GM21529 (cell line): ENCODE measurements around the gene DIP2B.
"Not testable (repeated sequence)": the region's sequence is repeated elsewhere in the genome, so short reads cannot be mapped to it uniquely, and the experiment has no call there.

Experiments
- ATAC-seq: cut with Tn5 transposase; IDR thresholded peaks from one replicate; pipeline ENCODE4 v1.9.1; 2021; ENCODE audit not compliant: unreplicated experiment

DIP2B gene

DNA sequence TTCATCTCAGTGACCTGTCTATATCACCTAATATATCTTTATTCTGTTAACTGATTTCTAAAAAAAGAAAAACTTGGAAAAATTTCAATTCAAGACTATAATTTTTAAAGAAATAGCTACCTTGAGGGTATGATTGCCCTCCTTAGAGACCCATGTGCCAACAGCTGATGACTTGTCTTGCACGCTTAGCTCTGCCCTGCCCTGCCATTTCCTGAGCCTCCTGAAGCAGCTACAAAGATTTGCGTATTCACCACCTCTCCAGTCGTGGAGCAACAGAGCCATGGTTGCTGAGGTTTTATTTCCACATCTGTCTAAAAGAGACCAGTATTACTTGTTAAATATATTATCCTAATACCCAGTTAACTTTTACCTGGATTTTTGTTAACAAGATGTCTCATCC is 167.4 kb downstream of the DIP2B start:
- no peak for ATAC-seq

DNA sequence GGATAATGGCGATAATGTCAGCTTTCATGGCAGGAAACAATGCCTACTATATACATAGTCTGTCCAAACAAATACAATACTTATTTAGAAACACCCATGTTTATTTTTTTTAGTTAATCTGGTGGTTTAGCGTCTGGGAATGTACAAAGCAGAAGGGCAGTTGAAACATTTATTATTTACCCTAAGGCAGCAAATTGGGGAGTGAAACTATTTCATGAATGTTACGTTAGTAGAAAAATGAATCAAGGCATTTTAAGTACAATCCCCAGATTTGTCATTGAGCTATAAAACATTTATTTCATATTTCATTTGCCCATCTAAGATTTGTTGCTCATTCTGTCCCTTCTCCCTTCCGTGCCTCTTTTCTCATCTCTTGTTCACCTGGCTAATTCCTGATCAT is 172.0 kb downstream of the DIP2B start:
- ATAC-seq, result no peak

DNA sequence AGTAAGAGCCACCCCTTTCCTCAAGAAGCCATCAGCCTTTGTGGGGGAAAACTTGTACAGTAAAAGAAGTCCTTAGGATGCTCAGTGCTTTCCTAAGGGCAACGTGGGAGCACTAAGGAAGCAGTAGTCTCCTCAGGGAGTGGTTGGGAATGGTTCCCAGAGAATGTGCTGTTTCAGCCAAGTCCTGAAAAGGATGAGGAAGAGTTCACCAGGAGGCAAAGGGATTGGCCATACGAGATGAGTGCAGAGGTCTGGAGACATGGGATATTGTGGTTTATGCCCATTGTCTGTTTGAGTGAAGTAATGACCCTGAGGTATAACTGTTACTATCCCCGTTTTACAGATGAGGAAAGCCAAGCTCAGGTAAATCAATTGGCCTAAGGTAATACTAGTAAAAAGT is 173.1 kb downstream of the DIP2B start:
- ATAC-seq, result no peak

DNA sequence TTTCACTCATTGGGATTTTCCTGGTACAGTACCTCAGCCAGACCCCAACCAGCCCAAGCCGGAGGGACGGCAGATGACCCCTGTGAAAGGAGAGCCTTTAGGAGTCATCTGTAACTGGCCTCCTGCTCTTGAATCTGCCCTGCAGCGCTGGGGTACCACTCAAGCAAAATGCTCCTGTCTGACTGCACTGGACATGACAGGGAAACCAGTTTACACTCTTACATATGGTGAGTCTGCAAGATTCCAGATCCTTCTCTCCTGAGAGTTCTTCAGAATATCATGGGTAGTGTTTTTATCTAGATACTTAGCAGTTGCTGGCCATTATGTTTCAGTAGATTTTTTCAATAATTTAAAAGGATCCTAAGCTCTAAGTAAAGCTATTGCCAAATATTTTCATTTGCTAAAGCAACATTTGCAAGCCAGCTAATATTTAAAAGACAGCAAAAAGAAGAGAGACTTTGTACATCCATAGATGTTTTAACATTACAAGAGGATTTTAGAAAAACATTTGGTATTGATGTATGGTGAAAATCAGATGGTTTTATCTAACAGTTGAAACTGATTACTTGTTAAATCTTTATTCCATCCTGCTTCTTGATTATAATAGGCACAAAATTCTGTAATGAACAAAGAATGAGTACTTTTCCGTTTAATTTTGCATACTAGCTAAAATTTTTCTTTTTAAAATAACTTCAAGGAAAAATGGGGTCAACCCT is 174.0 kb downstream of the DIP2B start:
- no peak for ATAC-seq

DNA sequence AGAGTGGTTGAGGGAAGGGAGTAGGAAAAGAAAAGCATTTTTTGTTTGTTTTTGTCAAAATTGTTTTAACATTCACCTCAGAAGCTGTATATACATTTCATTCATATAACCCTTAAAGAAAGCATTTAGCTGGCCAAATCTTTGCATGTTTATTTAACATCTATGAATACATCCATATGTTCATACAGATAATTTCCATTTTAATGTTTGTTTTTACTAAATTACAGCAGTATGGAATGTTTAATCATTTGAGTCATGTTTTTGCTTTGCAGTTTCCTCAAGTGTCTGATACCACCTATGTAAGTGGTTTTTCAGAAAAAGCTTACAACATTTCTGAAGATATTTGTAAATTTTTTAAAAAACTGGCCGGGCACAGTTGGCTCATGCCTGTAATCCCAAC is 174.8 kb downstream of the DIP2B start:
- ATAC-seq, result no peak

DNA sequence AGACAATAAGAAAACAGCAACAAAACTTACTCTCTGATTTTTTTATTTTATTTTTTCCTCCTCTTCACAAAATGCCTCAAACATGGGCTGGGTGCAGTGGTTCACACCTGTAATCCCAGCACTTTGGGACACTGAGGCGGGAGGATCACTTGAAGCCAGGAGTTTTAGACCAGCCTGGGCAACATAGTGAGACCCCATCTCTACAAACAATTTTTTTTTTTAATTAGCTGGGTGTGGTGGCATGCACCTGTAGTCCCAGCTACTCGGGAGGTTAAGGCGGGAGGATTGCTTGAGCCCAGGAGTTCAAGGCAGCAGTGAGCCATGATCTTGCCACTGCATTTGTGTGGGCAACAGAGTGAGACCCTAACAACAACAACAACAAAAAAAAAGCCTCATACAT is 176.3 kb downstream of the DIP2B start:
- not testable (repeated sequence) for ATAC-seq

DNA sequence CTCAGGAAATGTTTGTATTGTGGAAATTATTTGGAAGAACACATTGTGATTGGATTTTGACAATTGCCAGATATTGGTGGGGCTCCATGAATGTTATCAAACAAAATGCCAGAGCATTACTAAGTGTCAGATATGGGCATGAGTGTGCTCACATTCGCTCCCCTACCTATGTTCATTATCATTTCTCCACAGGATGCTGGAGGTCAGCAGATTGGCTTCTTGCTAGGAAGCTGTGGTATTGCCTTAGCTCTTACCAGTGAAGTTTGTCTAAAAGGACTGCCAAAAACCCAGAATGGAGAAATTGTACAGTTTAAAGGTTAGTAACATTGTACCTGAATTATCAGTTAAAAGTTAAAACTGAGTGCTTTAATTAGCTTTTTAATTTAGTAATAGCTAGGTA is 180.9 kb downstream of the DIP2B start:
- no peak for ATAC-seq

DNA sequence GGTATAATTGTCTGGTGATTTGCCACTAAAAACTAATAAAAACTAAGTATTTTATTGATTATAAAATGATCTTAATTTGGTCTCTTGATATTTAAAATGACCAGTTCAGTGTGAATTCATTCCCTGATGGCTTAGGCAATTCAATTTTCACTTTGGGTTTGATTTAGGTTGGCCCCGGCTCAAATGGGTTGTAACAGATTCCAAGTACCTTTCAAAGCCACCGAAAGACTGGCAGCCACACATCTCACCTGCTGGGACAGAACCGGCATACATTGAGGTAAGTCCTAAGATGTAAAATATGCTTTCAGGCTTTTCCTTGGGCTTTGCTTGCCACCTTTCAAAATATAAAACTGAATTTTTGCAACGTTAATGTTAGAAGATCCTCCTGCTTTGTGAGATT is 181.6 kb downstream of the DIP2B start:
- no peak for ATAC-seq

DNA sequence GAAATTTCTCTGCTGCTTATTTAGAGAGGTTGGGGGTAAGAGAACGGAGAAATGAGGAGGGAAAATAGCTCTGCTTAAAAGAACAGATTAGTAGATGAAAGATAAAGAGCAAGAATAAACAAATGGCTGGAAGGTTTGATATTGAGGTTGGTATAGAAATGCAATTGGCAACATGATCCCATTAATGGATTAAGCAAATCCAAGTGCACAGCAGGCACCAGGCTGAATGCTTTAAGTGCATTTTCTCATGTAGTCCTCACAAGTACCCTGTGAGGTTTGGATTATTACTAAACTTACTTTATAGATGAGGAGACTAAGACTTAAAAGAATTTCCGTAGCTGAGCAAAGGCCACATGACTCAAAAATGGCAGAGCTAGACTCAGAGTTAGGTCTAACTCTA is 182.2 kb downstream of the DIP2B start:
- ATAC-seq, result no peak

DNA sequence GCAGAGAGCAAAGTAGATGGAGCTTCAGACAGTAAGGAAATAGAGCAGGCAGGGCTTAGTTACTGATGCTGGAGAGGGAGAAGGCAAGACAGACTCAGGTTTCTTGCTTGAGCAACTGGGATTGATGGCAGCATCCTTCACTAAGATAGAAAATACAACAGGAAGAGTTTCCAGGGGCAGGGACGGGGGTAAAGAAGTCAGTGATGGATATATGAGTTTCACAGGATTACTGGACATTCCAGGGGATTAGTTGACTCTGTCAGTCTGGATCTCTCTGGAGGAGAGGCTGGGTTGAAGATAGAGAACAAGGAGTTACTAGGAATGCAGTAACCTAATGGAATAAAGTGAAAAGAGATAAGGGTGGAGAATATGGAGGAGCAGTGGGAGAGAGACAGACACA is 184.7 kb downstream of the DIP2B start:
- ATAC-seq, result no peak

DNA sequence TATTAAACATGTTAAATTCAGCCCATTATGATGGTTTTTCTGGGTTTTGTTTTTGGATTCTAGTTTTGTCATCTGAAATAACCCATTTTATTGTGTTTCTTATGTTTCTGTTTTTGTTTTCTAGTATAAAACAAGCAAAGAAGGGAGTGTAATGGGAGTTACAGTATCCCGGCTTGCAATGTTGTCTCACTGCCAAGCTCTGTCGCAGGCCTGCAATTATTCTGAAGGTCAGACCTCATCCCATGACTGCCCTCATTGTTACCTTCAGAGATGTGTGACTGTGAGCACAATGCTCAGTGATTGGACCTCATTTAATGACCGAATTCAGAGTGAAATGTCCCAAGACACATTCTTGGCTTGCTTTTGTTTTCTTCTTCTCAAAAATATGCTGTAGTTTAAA is 186.1 kb downstream of the DIP2B start:
- no peak for ATAC-seq

DNA sequence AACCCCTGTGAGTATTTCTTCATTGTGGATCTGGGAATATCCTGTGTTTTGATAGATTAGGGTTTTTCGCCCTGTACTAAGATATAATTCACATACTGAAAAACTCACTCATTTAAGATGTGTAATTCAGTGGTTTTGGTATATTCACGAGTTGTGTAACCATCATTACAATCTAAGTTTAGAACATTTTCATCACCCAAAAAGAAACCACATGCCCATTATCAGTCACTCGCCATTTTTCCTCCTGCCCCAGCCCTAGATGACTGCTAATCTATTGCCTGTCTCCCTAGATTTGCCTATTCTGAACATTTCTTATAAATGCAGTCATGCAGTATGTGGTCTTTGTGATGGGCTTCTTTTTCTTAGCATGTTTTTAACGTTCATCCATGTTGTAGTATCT is 191.2 kb downstream of the DIP2B start:
- no peak for ATAC-seq

DNA sequence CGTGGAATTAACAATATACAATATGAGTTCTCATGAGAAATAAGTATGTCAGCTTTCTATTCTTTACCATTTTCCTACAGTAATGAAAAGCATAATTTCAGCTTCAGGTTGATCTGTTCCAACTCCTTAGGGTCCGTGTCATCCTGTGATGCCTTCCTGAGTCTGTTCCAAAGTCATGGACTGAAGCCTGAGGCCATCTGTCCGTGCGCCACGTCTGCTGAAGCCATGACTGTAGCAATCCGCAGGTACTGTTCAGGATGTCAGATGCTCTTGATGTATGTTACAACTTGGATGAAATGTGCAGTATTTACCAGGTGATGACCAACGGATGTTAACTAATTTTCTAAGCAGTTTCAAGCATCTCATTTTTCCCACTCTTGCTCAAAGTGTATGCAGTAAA is 192.1 kb downstream of the DIP2B start:
- no peak for ATAC-seq

DNA sequence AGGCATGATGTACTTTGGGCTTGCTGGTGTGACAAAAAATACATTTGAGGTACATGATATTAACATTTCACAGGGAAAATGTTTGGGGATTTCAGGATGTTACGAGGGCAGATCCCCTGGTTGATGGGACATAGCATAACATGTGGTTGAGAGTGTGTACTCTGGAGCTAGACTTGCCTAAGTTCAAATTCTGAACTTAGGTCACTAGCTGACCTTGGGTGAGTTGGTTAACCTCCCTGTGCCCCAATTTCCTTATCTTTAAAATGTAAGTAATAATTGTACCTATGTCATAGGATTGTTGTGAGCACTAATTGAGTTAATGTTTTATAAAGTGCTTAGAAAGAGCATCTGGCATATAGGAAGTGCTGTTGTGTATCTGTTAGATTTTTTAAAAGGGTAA is 194.4 kb downstream of the DIP2B start:
- ATAC-seq, result no peak

DNA sequence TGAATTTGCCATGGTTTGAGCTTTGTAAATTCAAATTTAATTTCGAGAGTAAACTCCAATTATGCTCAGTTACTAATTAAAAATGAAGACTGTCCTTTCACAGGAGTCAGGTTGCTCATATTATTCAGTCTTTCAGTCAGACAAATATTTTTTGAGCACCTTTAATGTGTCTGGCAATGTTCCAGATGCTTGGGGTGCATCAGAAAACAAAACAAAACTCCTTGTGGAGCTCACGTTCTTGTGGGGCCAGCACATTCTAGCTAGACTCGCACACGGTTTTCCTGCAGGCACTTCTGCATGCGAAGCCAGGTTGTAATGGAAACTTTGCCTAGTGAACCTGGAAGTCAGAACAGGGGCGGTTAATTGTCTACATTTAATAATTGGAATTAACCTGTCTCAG is 195.2 kb downstream of the DIP2B start:
- ATAC-seq, result no peak

DNA sequence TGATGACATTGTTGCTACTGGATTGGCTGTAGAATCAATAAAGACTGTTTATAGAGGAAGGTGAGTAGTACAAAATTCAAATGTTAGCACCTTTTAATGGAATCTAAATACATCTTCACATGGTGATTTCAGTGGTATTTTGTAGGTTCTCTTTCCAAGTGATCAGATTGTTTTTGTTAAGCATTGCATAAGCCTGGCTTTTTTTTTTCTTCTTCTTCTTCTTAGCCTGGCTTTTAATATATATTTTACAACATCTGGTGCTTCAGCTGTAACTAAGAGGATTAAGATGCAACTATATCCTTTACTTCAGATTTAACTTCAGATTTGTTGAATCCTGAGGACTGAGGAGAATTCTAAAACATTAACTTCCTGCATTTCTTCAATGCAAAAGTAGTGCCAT is 201.8 kb downstream of the DIP2B start:
- ATAC-seq, result no peak

DNA sequence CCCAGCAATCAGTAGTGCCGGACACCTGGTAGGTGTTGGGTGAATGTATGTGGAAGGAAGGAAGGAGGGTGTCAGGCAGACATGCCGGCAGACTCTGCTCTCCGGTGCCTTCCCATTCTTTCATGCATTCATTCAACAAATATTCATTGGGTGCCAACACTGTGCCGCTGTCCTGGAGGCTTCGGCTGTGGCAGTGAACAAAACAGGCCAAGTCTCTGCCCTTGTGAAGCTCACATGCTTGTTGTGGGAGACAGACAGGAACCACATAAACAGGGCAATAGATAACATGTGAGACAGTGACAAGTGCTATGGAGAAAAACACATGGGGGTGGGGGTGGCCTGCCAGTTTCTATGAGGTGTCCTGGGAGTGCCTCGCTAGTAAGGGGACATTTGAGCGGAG is 202.6 kb downstream of the DIP2B start:
- no peak for ATAC-seq

DNA sequence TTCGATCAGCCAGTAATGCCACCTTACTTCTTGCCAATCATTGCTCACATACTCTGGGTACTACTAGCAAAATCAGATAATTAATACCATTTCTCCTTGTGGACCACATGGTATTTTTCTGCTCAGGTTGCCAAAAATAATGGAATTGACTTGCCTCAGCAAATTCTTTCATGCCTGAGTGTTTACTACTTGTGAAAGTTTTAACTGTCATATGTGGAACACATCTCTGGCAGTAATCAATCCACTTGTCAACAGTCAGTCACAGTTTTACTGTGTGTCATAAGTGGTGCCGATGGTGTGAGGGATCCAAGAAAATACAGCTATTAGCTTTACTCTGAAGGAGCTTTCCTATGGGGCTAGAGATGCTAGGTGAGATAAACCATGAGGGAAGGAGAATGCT is 203.8 kb downstream of the DIP2B start:
- no peak for ATAC-seq

DNA sequence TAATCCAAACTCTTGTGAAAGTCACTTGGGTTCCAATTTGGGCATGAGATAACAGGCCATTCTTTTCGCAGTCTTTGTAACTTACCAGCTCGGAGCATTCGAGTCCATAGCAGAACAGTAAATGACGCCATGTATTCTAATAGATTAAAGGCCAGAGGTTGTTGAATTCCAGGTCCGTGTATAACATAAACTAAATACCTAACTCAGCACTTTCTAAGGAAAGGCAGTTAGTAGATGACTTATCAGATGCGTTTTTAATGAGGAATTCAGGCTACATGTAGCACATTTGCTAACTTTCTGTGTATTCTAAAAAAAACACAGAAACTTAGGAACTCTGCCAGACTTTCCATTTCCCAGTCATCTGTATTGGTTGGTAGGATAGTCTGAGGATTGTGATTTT is 206.3 kb downstream of the DIP2B start:
- no peak for ATAC-seq

DNA sequence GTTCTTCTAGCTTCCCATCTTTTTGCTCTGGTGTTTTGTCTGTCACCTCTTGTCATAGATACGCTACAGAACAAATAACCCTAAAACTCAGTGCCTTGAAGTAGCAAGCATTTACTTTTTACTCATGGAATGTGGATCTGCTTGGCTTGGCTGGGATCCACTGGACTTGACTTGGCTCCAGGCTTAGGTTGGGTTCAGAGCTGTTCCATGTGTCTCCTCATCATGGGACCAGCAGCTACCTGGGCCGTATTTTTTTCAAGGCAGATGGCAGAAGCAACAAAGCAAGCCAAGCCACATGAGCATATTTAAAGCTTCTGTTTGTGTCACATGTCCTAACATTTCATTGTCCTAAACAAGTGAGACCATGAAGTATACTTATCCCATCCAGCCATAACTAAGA is 210.4 kb downstream of the DIP2B start:
- ATAC-seq, result no peak

DNA sequence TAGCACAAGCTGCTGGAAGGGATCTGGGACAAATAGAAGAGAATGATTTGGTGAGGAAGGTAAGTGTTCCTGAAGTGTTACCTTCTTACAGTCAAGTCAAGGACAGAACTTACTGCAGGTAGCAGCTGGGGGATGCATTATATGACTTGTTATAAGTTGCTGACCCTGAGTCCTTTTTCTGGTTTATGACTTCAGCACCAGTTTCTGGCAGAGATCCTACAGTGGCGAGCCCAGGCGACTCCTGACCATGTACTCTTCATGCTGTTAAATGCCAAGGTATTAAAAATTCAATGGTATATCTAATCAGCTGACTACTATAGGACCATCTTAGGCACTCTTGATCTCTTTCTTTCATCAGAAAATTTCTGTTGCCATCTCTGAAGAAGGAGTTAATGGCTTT is 214.0 kb downstream of the DIP2B start:
- no peak for ATAC-seq

DNA sequence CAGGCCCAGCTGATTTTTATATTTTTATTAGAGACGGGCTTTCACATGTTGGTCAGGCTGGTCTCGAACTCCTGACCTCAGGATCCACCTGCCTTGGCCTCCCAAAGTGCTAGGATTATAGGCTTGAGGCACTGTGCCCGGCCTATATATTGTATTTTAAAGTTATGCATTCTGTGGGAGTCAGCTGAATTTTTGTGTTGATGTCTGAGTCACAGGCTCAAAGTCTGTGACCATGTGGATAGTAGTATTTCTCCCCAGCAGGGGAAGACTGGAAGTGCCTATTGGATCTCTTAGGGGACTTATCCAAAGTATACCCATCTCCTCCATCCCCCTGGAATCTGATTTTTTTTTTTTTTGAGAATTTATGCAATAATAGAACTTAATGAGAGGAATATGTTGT is 215.3 kb downstream of the DIP2B start:
- ATAC-seq, result no peak

DNA sequence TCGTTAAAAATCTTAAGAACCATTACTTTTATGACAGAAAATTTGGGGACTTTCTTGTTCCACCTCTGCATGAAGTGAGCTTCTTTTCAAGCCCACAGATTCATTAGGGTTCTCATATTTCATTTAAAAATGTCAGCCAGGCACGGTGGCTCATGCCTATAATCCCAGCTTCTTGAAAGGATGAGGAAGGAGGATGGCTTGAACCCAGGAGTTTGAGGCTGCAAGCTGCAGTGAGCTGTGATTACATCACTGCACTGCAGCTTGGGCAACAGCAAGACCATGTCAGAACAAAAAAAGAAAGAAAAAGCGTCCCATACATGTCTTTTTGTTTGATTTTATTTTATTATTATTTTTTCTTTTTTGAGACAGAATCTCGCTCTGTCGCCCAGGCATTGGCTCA is 215.7 kb downstream of the DIP2B start:
- no peak for ATAC-seq

DNA sequence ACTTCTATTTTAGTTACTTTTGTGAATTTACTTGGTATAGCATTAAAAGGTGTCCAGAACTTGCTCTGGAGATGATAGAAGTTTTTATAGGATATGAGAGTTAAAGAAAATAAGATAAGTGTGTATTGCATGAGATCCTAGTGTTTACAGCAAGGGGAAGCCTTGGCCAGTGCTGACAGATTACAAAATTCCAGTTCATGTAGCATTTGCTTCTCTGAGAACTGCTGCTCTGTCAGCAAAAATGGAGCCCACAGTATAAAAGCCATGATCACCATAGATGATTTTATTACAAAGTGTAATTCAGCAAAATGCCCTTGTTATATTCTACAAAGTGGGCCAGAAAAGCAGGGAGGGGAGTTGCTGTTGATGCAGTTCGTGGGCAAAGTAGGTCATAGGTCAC is 219.1 kb downstream of the DIP2B start:
- no peak for ATAC-seq
